Glutamatergic neuron (in vitro differentiated cells): ENCODE data around the gene CHMP5. TPM values are rescaled to one million over a fixed set of nuclear protein-coding genes. Genes with fewer than 3 reads are reported as not detected.

Experiments used
- DNase-seq: peaks from one replicate; pipeline ENCODE4 v3.0.0; 2022
- H3K27ac Mint-ChIP-seq: one replicate; pipeline ENCODE4 v1.8.0; 2020; ENCODE audit warnings: mild to moderate bottlenecking, mixed read lengths, inconsistent platforms; ENCODE audit not compliant: unreplicated experiment
- H3K27me3 Mint-ChIP-seq: one replicate; pipeline ENCODE4 v1.8.0; 2020; ENCODE audit warnings: mild to moderate bottlenecking, moderate library complexity, mixed read lengths, inconsistent platforms; ENCODE audit not compliant: unreplicated experiment
- H3K36me3 Mint-ChIP-seq: one replicate; pipeline ENCODE4 v1.8.0; 2020; ENCODE audit warnings: mild to moderate bottlenecking, mixed read lengths, inconsistent platforms; ENCODE audit not compliant: unreplicated experiment
- H3K4me1 Mint-ChIP-seq: one replicate; pipeline ENCODE4 v1.8.0; 2020; ENCODE audit warnings: mild to moderate bottlenecking, low read depth, mixed read lengths, inconsistent platforms; ENCODE audit not compliant: unreplicated experiment
- H3K4me3 Mint-ChIP-seq: one replicate; pipeline ENCODE4 v1.8.0; 2020; ENCODE audit warnings: mild to moderate bottlenecking, mixed read lengths, inconsistent platforms; ENCODE audit not compliant: unreplicated experiment
- H3K9me3 Mint-ChIP-seq: one replicate; pipeline ENCODE4 v1.8.0; 2020; ENCODE audit warnings: mild to moderate bottlenecking, moderate library complexity, mixed read lengths, inconsistent platforms; ENCODE audit not compliant: unreplicated experiment
- total RNA-seq: library from RNA; stranded (reverse); fragmentation: NEBNext Ultra II Directional; extraction: Animal tissue kit (Norgen Biotek cat#: 25700); gene quantifications from one replicate; pipeline ENCODE4 v1.2.1, GENCODE V29; 2021; ENCODE audit not compliant: unreplicated experiment
- TF ChIP-seq, protein P1 (sequence below): fragments of 200-600 bp; sonication (generic); IDR thresholded peaks from one replicate; pipeline ENCODE4 v1.5.0; 2021; ENCODE audit not compliant: partially characterized antibody, unreplicated experiment

CHMP5 gene
- total RNA-seq, 1 donor from 2014 or later, result 61.7 TPM

GRCh38 chr9:33223696-33224095, 41.2 kb upstream of the CHMP5 start:
- Mint-ChIP-seq H3K9me3 (no peaks in the 10 kb centered on the region), H3K27ac (no peak overlapping the region), H3K4me3 (no peak overlapping the region), H3K4me1 (no peaks in the 10 kb centered on the region), H3K27me3 (peaks cover 2% of the 10 kb centered on the region), H3K36me3 (no peaks in the 10 kb centered on the region)
- TF ChIP-seq, protein P1, sequence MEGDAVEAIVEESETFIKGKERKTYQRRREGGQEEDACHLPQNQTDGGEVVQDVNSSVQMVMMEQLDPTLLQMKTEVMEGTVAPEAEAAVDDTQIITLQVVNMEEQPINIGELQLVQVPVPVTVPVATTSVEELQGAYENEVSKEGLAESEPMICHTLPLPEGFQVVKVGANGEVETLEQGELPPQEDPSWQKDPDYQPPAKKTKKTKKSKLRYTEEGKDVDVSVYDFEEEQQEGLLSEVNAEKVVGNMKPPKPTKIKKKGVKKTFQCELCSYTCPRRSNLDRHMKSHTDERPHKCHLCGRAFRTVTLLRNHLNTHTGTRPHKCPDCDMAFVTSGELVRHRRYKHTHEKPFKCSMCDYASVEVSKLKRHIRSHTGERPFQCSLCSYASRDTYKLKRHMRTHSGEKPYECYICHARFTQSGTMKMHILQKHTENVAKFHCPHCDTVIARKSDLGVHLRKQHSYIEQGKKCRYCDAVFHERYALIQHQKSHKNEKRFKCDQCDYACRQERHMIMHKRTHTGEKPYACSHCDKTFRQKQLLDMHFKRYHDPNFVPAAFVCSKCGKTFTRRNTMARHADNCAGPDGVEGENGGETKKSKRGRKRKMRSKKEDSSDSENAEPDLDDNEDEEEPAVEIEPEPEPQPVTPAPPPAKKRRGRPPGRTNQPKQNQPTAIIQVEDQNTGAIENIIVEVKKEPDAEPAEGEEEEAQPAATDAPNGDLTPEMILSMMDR, result no peak
- DNase-seq, result no peak

- TF ChIP-seq, protein P1, result peak; percentile 89
- no peak overlapping the region for H3K4me3 Mint-ChIP-seq
- no peak overlapping the region for H3K27ac Mint-ChIP-seq
- peak; percentile 45 for DNase-seq
- H3K4me1 Mint-ChIP-seq, result no peaks in the 10 kb centered on the region
- peaks cover 5% of the 10 kb centered on the region for H3K27me3 Mint-ChIP-seq
- no peaks in the 10 kb centered on the region for H3K36me3 Mint-ChIP-seq
- H3K9me3 Mint-ChIP-seq, result no peaks in the 10 kb centered on the region
Measured at GRCh38 chr9:33225319-33226147, 39.3 kb upstream of the CHMP5 start.

GRCh38 chr9:33227008-33227398, 37.8 kb upstream of the CHMP5 start:
- Mint-ChIP-seq H3K4me3 (no peak overlapping the region), H3K27ac (no peak overlapping the region), H3K36me3 (no peaks in the 10 kb centered on the region), H3K4me1 (no peaks in the 10 kb centered on the region), H3K9me3 (no peaks in the 10 kb centered on the region), H3K27me3 (peaks cover 3% of the 10 kb centered on the region)
- TF ChIP-seq, protein P1, result no peak
- no peak for DNase-seq

DNA sequence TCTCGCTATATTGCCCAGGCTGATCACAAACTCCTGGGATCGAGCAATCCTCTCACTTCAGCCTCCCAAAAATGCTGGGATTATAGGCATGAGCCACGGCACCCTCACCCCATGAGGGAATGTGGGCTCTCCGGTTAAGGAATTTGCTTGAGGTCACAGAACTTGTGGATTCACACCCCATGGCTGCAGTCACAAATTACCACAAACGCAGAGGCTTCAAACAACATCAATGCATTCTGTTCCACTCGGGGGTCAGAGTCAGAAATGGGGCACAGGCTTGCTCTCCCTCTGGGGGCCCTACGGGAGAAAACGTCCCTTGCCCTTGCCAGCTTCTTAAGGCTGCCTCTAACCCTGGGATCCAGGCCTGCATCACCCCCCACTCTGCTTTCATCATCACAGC, 37.1 kb upstream of the CHMP5 start:
- Mint-ChIP-seq H3K27me3 (peaks cover 3% of the 10 kb centered on the region), H3K36me3 (peaks cover under 1% of the 10 kb centered on the region), H3K9me3 (peaks cover 2% of the 10 kb centered on the region), H3K4me1 (no peaks in the 10 kb centered on the region), H3K27ac (no peak overlapping the region), H3K4me3 (no peak overlapping the region)
- DNase-seq, result no peak
- TF ChIP-seq, protein P1, result no peak

- TF ChIP-seq, protein P1, result no peak
- no peak overlapping the region for H3K4me3 Mint-ChIP-seq
- H3K9me3 Mint-ChIP-seq, result peaks cover 5% of the 10 kb centered on the region
- H3K36me3 Mint-ChIP-seq, result peaks cover 4% of the 10 kb centered on the region
- DNase-seq, result no peak
- H3K4me1 Mint-ChIP-seq, result no peaks in the 10 kb centered on the region
- no peak overlapping the region for H3K27ac Mint-ChIP-seq
- H3K27me3 Mint-ChIP-seq, result peaks cover 7% of the 10 kb centered on the region
Measured at GRCh38 chr9:33228606-33229005, 36.2 kb upstream of the CHMP5 start.
